KMS-11 (cell line): Measurements from ENCODE around the gene PEAR1.

ENCODE experiments used
- H2AFZ ChIP-seq: fragments of 200-600 bp; sonication (generic); 2 replicates; pipeline ENCODE4 v1.6.1; 2016; ENCODE audit warnings: antibody characterized with exemption, mixed run types, low read depth
- H3K27ac ChIP-seq: fragments of 200-600 bp; sonication (generic); 2 replicates; pipeline ENCODE4 v1.6.1; 2016; ENCODE audit warnings: mild to moderate bottlenecking, mixed run types
- H3K27me3 ChIP-seq: fragments of 200-600 bp; sonication (generic); 2 replicates; pipeline ENCODE4 v1.6.1; 2017; ENCODE audit warnings: mild to moderate bottlenecking, low read depth, mixed run types, moderate library complexity; ENCODE audit not compliant: insufficient read depth
- H3K36me3 ChIP-seq: fragments of 200-600 bp; sonication (generic); 2 replicates; pipeline ENCODE4 v1.6.1; 2017; ENCODE audit warnings: mild to moderate bottlenecking, mixed run types; ENCODE audit not compliant: insufficient read depth
- H3K4me1 ChIP-seq: fragments of 200-600 bp; sonication (generic); 2 replicates; pipeline ENCODE4 v1.6.1; 2016; ENCODE audit warnings: mild to moderate bottlenecking, low read depth, mixed run types; ENCODE audit not compliant: poor library complexity, severe bottlenecking
- H3K4me2 ChIP-seq: fragments of 200-600 bp; sonication (generic); 2 replicates; pipeline ENCODE4 v1.7.0; 2016; ENCODE audit warnings: mild to moderate bottlenecking, mixed run types
- H3K4me3 ChIP-seq: fragments of 200-600 bp; sonication (generic); IDR thresholded peaks from 2 replicates; pipeline ENCODE4 v1.6.1; 2017; ENCODE audit warnings: low read depth, low read length, mixed read lengths; ENCODE audit not compliant: insufficient read depth
- H3K79me2 ChIP-seq: fragments of 200-600 bp; sonication (generic); 2 replicates; pipeline ENCODE4 v1.6.1; 2016; ENCODE audit warnings: low read depth, mixed run types; ENCODE audit not compliant: insufficient read depth
- H3K9ac ChIP-seq: fragments of 200-600 bp; sonication (generic); 2 replicates; pipeline ENCODE4 v1.6.1; 2016; ENCODE audit warnings: mild to moderate bottlenecking, mixed run types
- H4K20me1 ChIP-seq: fragments of 200-600 bp; sonication (generic); 2 replicates; pipeline ENCODE4 v1.6.1; 2016; ENCODE audit warnings: mild to moderate bottlenecking, mixed run types; ENCODE audit not compliant: insufficient read depth
- TF ChIP-seq, protein P1 (sequence below): fragments of 200-600 bp; sonication (generic); conservative IDR thresholded peaks from 2 replicates; pipeline ENCODE4 v1.6.1; 2017; ENCODE audit warnings: low read depth, mild to moderate bottlenecking, antibody characterized with exemption, low read length, moderate library complexity, mixed read lengths

Gene PEAR1

DNA sequence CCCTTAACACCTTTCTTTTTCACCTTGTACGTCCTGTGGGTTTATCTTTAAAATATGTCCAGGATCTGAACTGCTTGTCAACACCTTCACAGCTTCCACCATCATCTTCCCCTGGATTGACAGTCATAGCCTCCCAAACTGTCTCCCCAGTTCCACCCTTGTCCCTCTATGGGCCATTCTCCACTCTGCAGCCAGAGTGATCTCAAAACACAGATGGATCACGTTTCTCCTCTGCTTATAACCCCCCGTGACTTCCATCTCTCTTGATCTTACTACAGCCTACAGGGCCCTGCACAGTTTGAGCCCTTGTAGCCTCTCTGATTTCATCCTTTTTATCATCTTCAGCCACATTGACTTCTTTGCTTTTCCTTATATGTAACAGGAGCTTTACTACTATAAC lies 38.9 kb upstream of the PEAR1 start:
- Histone ChIP-seq H2AFZ (no peak overlapping the region), H3K9ac (no peak overlapping the region), H3K4me2 (no peak overlapping the region), H3K79me2 (no peaks in the 10 kb centered on the region), H4K20me1 (no peaks in the 10 kb centered on the region), H3K4me1 (peaks cover 5% of the 10 kb centered on the region), H3K36me3 (no peaks in the 10 kb centered on the region), H3K4me3 (no peak overlapping the region), H3K27me3 (peaks cover 63% of the 10 kb centered on the region), H3K27ac (no peak overlapping the region)
- TF ChIP-seq, protein P1, sequence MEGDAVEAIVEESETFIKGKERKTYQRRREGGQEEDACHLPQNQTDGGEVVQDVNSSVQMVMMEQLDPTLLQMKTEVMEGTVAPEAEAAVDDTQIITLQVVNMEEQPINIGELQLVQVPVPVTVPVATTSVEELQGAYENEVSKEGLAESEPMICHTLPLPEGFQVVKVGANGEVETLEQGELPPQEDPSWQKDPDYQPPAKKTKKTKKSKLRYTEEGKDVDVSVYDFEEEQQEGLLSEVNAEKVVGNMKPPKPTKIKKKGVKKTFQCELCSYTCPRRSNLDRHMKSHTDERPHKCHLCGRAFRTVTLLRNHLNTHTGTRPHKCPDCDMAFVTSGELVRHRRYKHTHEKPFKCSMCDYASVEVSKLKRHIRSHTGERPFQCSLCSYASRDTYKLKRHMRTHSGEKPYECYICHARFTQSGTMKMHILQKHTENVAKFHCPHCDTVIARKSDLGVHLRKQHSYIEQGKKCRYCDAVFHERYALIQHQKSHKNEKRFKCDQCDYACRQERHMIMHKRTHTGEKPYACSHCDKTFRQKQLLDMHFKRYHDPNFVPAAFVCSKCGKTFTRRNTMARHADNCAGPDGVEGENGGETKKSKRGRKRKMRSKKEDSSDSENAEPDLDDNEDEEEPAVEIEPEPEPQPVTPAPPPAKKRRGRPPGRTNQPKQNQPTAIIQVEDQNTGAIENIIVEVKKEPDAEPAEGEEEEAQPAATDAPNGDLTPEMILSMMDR, result no peak

DNA sequence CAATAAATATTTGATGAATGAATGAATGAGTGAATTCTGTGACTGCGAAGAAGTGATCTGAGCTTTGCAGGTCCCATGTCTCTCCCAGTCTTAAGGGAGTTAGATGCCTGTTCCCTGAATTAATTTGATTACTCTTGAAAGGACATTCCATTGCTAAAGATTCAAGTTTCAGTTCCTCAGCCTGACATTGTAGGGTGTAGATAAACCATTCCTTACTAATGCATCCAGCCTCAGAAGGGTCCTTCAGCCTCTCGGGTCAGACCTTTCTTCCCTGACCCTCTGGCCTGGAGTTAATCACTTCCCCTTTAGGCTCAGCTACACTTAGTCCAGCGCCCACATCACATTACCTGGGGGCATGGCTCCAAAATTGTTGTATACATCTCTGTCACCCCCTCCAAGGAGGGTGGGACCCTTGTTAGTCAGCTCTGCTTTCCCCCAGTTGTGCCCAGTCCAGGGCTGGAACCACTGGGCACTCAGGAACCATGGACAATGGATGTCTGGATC lies 37.2 kb upstream of the PEAR1 start:
- TF ChIP-seq, protein P1, result no peak
- peaks cover 80% of the 10 kb centered on the region for H3K27me3 ChIP-seq
- H4K20me1 ChIP-seq, result no peaks in the 10 kb centered on the region
- H3K4me3 ChIP-seq, result no peak overlapping the region
- no peaks in the 10 kb centered on the region for H3K36me3 ChIP-seq
- H3K9ac ChIP-seq, result no peak overlapping the region
- H3K4me2 ChIP-seq, result no peak overlapping the region
- peaks cover 22% of the 10 kb centered on the region for H3K4me1 ChIP-seq
- H2AFZ ChIP-seq, result no peak overlapping the region
- no peaks in the 10 kb centered on the region for H3K79me2 ChIP-seq
- H3K27ac ChIP-seq, result no peak overlapping the region

DNA sequence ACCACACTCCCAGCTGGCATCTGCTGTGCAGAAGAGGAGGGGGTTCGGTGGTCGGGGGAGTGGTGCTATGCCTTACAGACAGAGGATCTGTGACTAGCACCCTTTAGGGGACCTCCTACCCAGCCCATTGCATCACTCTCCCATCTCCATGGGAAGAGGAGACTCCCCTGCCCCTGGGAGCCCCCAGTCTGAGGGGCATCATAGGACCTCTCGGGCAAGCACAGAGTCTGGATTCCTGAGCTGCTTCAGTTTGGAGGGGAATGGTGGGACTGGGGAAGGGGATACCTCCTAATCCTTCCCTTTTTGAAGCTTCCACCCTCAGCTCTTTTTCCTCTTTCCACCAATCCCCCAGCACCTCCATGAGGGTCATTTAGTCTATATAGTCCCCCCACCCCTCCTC lies 36.0 kb upstream of the PEAR1 start:
- no peaks in the 10 kb centered on the region for H4K20me1 ChIP-seq
- no peak overlapping the region for H3K4me2 ChIP-seq
- peaks cover 22% of the 10 kb centered on the region for H3K4me1 ChIP-seq
- no peak overlapping the region for H3K9ac ChIP-seq
- H3K36me3 ChIP-seq, result no peaks in the 10 kb centered on the region
- TF ChIP-seq, protein P1, result no peak
- H3K27me3 ChIP-seq, result peaks cover 85% of the 10 kb centered on the region
- no peak overlapping the region for H2AFZ ChIP-seq
- H3K79me2 ChIP-seq, result no peaks in the 10 kb centered on the region
- H3K27ac ChIP-seq, result no peak overlapping the region
- H3K4me3 ChIP-seq, result no peak overlapping the region

DNA sequence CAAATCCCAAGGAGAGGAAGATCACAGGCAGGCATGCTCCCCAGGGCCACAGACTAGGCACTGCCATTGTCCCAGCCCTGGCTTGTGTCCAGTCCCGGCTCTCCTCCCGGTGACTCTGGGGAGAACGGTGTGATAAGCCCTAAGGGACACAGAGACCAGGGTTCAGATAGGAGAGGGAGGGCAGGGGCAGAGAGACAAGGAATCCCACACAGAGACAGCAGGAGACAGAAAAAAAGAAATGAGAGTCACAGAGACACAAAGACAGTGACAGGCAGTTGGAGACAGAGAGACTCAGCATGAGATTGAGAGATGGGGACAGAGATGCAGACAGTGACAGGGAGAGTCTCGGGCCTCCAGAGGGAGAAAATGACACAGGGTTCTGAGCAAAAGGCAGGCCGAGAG lies 35.0 kb upstream of the PEAR1 start:
- Histone ChIP-seq H3K4me1 (peaks cover 28% of the 10 kb centered on the region), H3K27me3 (peaks cover 83% of the 10 kb centered on the region), H3K27ac (no peak overlapping the region), H3K4me3 (no peak overlapping the region), H3K4me2 (no peak overlapping the region), H4K20me1 (no peaks in the 10 kb centered on the region), H3K9ac (no peak overlapping the region), H3K79me2 (no peaks in the 10 kb centered on the region), H3K36me3 (no peaks in the 10 kb centered on the region), H2AFZ (no peak overlapping the region)
- TF ChIP-seq, protein P1, result no peak
